Astrocyte (in vitro differentiated cells and primary cell): ENCODE data around the gene TP53. TPM values are rescaled to one million over a fixed set of nuclear protein-coding genes. Genes with fewer than 3 reads are reported as not detected.

Source experiments
- DNase-seq: peaks from one replicate; pipeline ENCODE4 v3.0.0-alpha.2; 2010; ENCODE audit warnings: low read depth
- FAIRE-seq: peaks from 2 replicates; lab custom pipeline; 2011; peaks lifted over from hg19 to GRCh38; lab: Jason Lieb, UNC
- H2AFZ ChIP-seq: 2 replicates; pipeline ENCODE4 v1.6.0; 2012; ENCODE audit warnings: low read depth, low read length, inconsistent platforms
- H3K27ac ChIP-seq: 2 replicates; pipeline ENCODE4 v1.5.1; 2011; ENCODE audit warnings: low read depth, low read length, inconsistent platforms
- H3K27me3 ChIP-seq: 2 replicates; pipeline ENCODE4 v1.6.0; 2011; ENCODE audit warnings: low read length, inconsistent platforms; ENCODE audit not compliant: insufficient read depth
- H3K36me3 ChIP-seq: 2 replicates; pipeline ENCODE4 v1.5.1; 2011; ENCODE audit warnings: low read length, inconsistent platforms; ENCODE audit not compliant: insufficient read depth
- H3K4me1 ChIP-seq: 2 replicates; pipeline ENCODE4 v1.5.1; 2011; ENCODE audit warnings: low read length, inconsistent platforms; ENCODE audit not compliant: insufficient read depth
- H3K4me2 ChIP-seq: 2 replicates; pipeline ENCODE4 v1.6.0; 2012; ENCODE audit warnings: low read length, inconsistent platforms
- H3K4me3 ChIP-seq: 2 replicates; pipeline ENCODE4 v1.5.1; 2011; ENCODE audit warnings: low read depth, mild to moderate bottlenecking, low read length, inconsistent platforms; ENCODE audit not compliant: insufficient read depth
- H3K79me2 ChIP-seq: 2 replicates; pipeline ENCODE4 v1.6.0; 2012; ENCODE audit warnings: mild to moderate bottlenecking, low read length, inconsistent platforms; ENCODE audit not compliant: insufficient read depth
- H3K9ac ChIP-seq: 2 replicates; pipeline ENCODE4 v1.6.0; 2012; ENCODE audit warnings: mild to moderate bottlenecking, low read length, inconsistent platforms
- H3K9me3 ChIP-seq: 2 replicates; pipeline ENCODE4 v1.5.1; 2012; ENCODE audit warnings: low read depth, mild to moderate bottlenecking, low read length, inconsistent platforms; ENCODE audit not compliant: insufficient read depth
- H4K20me1 ChIP-seq: 2 replicates; pipeline ENCODE4 v1.6.0; 2012; ENCODE audit warnings: low read length, inconsistent platforms; ENCODE audit not compliant: insufficient read depth
- H3K27ac Mint-ChIP-seq: one replicate; pipeline ENCODE4 v1.8.0; 2021; ENCODE audit warnings: mild to moderate bottlenecking, mixed read lengths; ENCODE audit not compliant: unreplicated experiment
- H3K27me3 Mint-ChIP-seq: one replicate; pipeline ENCODE4 v1.8.0; 2021; ENCODE audit warnings: low read depth, mixed read lengths; ENCODE audit not compliant: unreplicated experiment
- H3K36me3 Mint-ChIP-seq: one replicate; pipeline ENCODE4 v1.8.0; 2021; ENCODE audit warnings: low read depth, mixed read lengths; ENCODE audit not compliant: unreplicated experiment
- H3K4me1 Mint-ChIP-seq: one replicate; pipeline ENCODE4 v1.8.0; 2021; ENCODE audit warnings: low read depth, mixed read lengths; ENCODE audit not compliant: unreplicated experiment
- H3K4me3 Mint-ChIP-seq: one replicate; pipeline ENCODE4 v1.8.0; 2021; ENCODE audit warnings: mild to moderate bottlenecking, moderate library complexity, mixed read lengths; ENCODE audit not compliant: unreplicated experiment
- H3K9me3 Mint-ChIP-seq: one replicate; pipeline ENCODE4 v1.8.0; 2021; ENCODE audit warnings: mild to moderate bottlenecking, mixed read lengths; ENCODE audit not compliant: unreplicated experiment
- CTCF ChIP-seq: IDR thresholded peaks from 2 replicates; pipeline ENCODE4 v1.5.1; 2011; ENCODE audit warnings: low read depth, mild to moderate bottlenecking, inconsistent platforms, low read length, moderate library complexity; ENCODE audit not compliant: insufficient read depth
- EZH2 ChIP-seq: IDR thresholded peaks from 2 replicates; pipeline ENCODE4 v1.6.1; 2012; ENCODE audit warnings: mild to moderate bottlenecking, low read length, inconsistent platforms; ENCODE audit not compliant: insufficient read depth
- total RNA-seq: library from RNA; stranded (reverse); gene quantifications from 2 replicates; pipeline ENCODE4 v1.2.1, GENCODE V29; 2021

Gene TP53
- total RNA-seq, 1 donor from 2014 or later, result 94.4 TPM

DNA sequence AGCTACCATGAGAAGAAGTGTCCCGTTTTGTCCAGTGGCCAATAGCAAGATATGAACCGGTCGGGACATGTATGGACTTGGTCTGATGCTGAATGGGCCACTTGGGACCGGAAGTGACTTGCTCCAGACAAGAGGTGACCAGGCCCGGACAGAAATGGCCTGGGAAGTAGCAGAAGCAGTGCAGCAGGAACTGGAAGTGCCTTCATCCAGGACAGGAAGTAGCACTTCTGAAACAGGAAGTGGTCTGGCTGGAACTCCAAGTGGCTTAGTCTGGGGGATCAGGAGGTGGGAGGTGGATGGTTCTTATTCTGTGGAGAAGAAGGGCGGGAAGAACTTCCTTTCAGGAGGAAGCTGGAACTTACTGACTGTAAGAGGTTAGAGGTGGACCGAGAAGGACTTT lies 23.0 kb upstream of the TP53 start:
- H3K36me3 ChIP-seq, result no peaks in the 10 kb centered on the region
- no peak for TF ChIP-seq EZH2
- no peak for TF ChIP-seq CTCF
- Mint-ChIP-seq H3K27me3 (peaks cover 26% of the 10 kb centered on the region), H3K4me1 (peaks cover 3% of the 10 kb centered on the region), H3K9me3 (no peaks in the 10 kb centered on the region), H3K4me3 (no peak overlapping the region), H3K36me3 (peaks cover 5% of the 10 kb centered on the region), H3K27ac (no peak overlapping the region)
- no peak overlapping the region for H3K4me2 ChIP-seq
- H3K9ac ChIP-seq, result no peak overlapping the region
- H3K9me3 ChIP-seq, result no peaks in the 10 kb centered on the region
- H3K4me3 ChIP-seq, result no peak overlapping the region
- H3K27ac ChIP-seq, result no peak overlapping the region
- no peaks in the 10 kb centered on the region for H4K20me1 ChIP-seq
- H3K79me2 ChIP-seq, result no peaks in the 10 kb centered on the region
- no peak for FAIRE-seq
- H3K27me3 ChIP-seq, result peaks cover 35% of the 10 kb centered on the region
- no peak for DNase-seq
- peaks cover 4% of the 10 kb centered on the region for H3K4me1 ChIP-seq
- peak overlapping the region; percentile 57 for H2AFZ ChIP-seq

DNA sequence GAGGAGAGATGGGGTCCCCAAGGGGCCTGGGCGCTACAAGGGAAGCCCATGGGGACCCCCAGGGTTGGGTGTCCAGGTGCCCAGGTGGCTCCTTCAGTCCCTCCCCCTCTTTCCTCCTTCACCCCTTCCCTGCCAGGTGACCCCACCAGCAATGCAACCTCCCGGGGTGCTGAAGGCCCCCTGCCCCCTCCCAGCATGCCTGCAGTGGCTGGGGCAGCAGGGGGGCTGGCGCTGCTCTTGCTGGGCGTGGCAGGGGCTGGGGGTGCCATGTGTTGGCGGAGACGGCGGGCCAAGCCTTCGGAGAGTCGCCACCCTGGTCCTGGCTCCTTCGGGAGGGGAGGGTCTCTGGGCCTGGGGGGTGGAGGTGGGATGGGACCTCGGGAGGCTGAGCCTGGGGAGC lies 21.7 kb upstream of the TP53 start:
- H3K27me3 ChIP-seq, result peaks cover 39% of the 10 kb centered on the region
- peaks cover 4% of the 10 kb centered on the region for H3K4me1 Mint-ChIP-seq
- no peak overlapping the region for H3K27ac ChIP-seq
- H3K27me3 Mint-ChIP-seq, result peaks cover 24% of the 10 kb centered on the region
- H4K20me1 ChIP-seq, result no peaks in the 10 kb centered on the region
- DNase-seq (no peak), FAIRE-seq (no peak)
- no peak for TF ChIP-seq EZH2
- no peak for TF ChIP-seq CTCF
- H3K4me3 ChIP-seq, result no peak overlapping the region
- no peak overlapping the region for H3K9ac ChIP-seq
- H3K4me1 ChIP-seq, result peaks cover 12% of the 10 kb centered on the region
- no peaks in the 10 kb centered on the region for H3K9me3 ChIP-seq
- no peak overlapping the region for H2AFZ ChIP-seq
- peaks cover 5% of the 10 kb centered on the region for H3K36me3 Mint-ChIP-seq
- no peaks in the 10 kb centered on the region for H3K9me3 Mint-ChIP-seq
- no peak overlapping the region for H3K4me3 Mint-ChIP-seq
- no peak overlapping the region for H3K27ac Mint-ChIP-seq
- H3K36me3 ChIP-seq, result no peaks in the 10 kb centered on the region
- no peaks in the 10 kb centered on the region for H3K79me2 ChIP-seq
- H3K4me2 ChIP-seq, result no peak overlapping the region

GRCh38 chr17:7707858-7708750 lies 20.8 kb upstream of the TP53 start:
- Histone ChIP-seq H4K20me1 (peaks cover 2% of the 10 kb centered on the region), H3K79me2 (no peaks in the 10 kb centered on the region), H3K4me1 (peaks cover 16% of the 10 kb centered on the region), H3K9me3 (no peaks in the 10 kb centered on the region), H3K36me3 (no peaks in the 10 kb centered on the region), H3K27me3 (peaks cover 35% of the 10 kb centered on the region), H3K4me2 (no peak overlapping the region), H3K9ac (no peak overlapping the region), H2AFZ (no peak overlapping the region), H3K27ac (no peak overlapping the region), H3K4me3 (no peak overlapping the region)
- no peak for FAIRE-seq
- Mint-ChIP-seq H3K27me3 (peaks cover 17% of the 10 kb centered on the region), H3K4me3 (no peak overlapping the region), H3K9me3 (no peaks in the 10 kb centered on the region), H3K27ac (peak overlapping the region; percentile 19), H3K36me3 (peaks cover 5% of the 10 kb centered on the region), H3K4me1 (peaks cover 11% of the 10 kb centered on the region)
- TF ChIP-seq EZH2 (no peak), CTCF (no peak)
- DNase-seq, result no peak
